OCI-LY1 (cell line): Measurements from ENCODE around the gene INKA2.

ENCODE experiments used
- H2AFZ ChIP-seq: fragments of 200-600 bp; sonication (generic), shearing (Covaris generic); 2 replicates; pipeline ENCODE4 v1.6.0; 2014; ENCODE audit warnings: antibody characterized with exemption, mild to moderate bottlenecking, low read length
- H3F3A ChIP-seq: fragments of 200-600 bp; sonication (generic), shearing (Covaris generic); 2 replicates; pipeline ENCODE4 v1.6.0; 2014; ENCODE audit warnings: mild to moderate bottlenecking, antibody characterized with exemption, low read length, moderate library complexity; ENCODE audit not compliant: insufficient read depth
- H3K27ac ChIP-seq: fragments of 200-600 bp; sonication (generic); 2 replicates; pipeline ENCODE4 v1.5.1; 2014; ENCODE audit warnings: low read length, mixed run types, mild to moderate bottlenecking, low read depth; ENCODE audit not compliant: poor library complexity, severe bottlenecking
- H3K27me3 ChIP-seq: fragments of 200-600 bp; sonication (generic); 2 replicates; pipeline ENCODE4 v1.6.0; 2014; ENCODE audit warnings: antibody characterized with exemption, mild to moderate bottlenecking, low read length, moderate library complexity; ENCODE audit not compliant: insufficient read depth
- H3K36me3 ChIP-seq: fragments of 200-600 bp; sonication (generic); 2 replicates; pipeline ENCODE4 v1.6.1; 2014; ENCODE audit warnings: mild to moderate bottlenecking, antibody characterized with exemption, low read length, moderate library complexity, mixed read lengths; ENCODE audit not compliant: insufficient read depth
- H3K4me1 ChIP-seq: fragments of 200-600 bp; sonication (generic); 2 replicates; pipeline ENCODE4 v1.5.1; 2014; ENCODE audit warnings: mild to moderate bottlenecking, low read length, moderate library complexity; ENCODE audit not compliant: insufficient read depth, severe bottlenecking
- H3K4me2 ChIP-seq: fragments of 200-600 bp; sonication (generic), shearing (Covaris generic); 2 replicates; pipeline ENCODE4 v1.6.1; 2014; ENCODE audit warnings: low read length
- H3K4me3 ChIP-seq: fragments of 200-600 bp; sonication (generic); 2 replicates; pipeline ENCODE4 v1.5.1; 2014; ENCODE audit warnings: low read length, low read depth, mild to moderate bottlenecking, mixed read lengths; ENCODE audit not compliant: poor library complexity, severe bottlenecking
- H3K79me2 ChIP-seq: fragments of 200-600 bp; shearing (Covaris generic); 2 replicates; pipeline ENCODE4 v1.6.1; 2016; ENCODE audit warnings: mixed run types, low read length, mixed read lengths; ENCODE audit not compliant: insufficient read depth
- H3K9ac ChIP-seq: fragments of 200-600 bp; sonication (generic), shearing (Covaris generic); 2 replicates; pipeline ENCODE4 v1.6.1; 2014; ENCODE audit warnings: mild to moderate bottlenecking, low read length, mixed read lengths
- H3K9me2 ChIP-seq: fragments of 200-600 bp; sonication (generic), shearing (Covaris generic); 2 replicates; pipeline ENCODE4 v1.6.1; 2014; ENCODE audit warnings: low read depth, mild to moderate bottlenecking, low read length, mixed read lengths
- H3K9me3 ChIP-seq: fragments of 200-600 bp; shearing (Covaris generic); 2 replicates; pipeline ENCODE4 v1.6.1; 2014; ENCODE audit warnings: low read length, mixed read lengths
- H4K20me1 ChIP-seq: fragments of 200-600 bp; sonication (generic), shearing (Covaris generic); 2 replicates; pipeline ENCODE4 v1.6.0; 2016; ENCODE audit warnings: mild to moderate bottlenecking, low read length; ENCODE audit not compliant: insufficient read depth
- EZH2 ChIP-seq: fragments of 200-600 bp; sonication (generic), shearing (Covaris generic); IDR thresholded peaks from 2 replicates; pipeline ENCODE4 v1.8.0; 2017; ENCODE audit warnings: borderline replicate concordance, mixed run types, mild to moderate bottlenecking, antibody characterized with exemption, low read length, moderate library complexity, mixed read lengths
- TF ChIP-seq, protein P1 (sequence below): fragments of 200-600 bp; sonication (generic), shearing (Covaris generic); IDR thresholded peaks from 2 replicates; pipeline ENCODE4 v1.5.1; 2017; ENCODE audit warnings: mild to moderate bottlenecking, antibody characterized with exemption, low read length, moderate library complexity, mixed read lengths

The INKA2 gene

DNA sequence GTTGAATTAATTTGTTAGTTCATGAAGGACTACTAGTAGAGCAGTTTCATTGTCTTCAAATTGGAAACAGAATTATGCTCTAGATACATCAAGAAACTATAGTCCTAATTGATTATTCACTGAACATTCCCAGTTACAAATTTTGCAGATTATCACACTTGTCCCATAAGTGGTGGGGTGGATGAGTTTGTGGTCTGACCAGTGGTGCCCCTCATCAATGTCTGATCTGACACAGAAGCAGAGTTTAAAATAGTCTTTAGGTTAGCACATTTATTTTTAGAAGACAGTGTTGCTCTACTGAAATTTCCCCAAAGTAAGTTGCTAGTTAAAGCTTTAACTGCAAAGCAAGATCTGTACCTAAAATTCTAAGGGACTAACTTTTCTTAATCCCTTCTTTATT is 42.9 kb downstream of the INKA2 start:
- TF ChIP-seq, protein P1, sequence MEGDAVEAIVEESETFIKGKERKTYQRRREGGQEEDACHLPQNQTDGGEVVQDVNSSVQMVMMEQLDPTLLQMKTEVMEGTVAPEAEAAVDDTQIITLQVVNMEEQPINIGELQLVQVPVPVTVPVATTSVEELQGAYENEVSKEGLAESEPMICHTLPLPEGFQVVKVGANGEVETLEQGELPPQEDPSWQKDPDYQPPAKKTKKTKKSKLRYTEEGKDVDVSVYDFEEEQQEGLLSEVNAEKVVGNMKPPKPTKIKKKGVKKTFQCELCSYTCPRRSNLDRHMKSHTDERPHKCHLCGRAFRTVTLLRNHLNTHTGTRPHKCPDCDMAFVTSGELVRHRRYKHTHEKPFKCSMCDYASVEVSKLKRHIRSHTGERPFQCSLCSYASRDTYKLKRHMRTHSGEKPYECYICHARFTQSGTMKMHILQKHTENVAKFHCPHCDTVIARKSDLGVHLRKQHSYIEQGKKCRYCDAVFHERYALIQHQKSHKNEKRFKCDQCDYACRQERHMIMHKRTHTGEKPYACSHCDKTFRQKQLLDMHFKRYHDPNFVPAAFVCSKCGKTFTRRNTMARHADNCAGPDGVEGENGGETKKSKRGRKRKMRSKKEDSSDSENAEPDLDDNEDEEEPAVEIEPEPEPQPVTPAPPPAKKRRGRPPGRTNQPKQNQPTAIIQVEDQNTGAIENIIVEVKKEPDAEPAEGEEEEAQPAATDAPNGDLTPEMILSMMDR = no peak
- TF ChIP-seq EZH2 = no peak
- Histone ChIP-seq H3K27me3 (no peaks in the 10 kb centered on the region), H3K9ac (no peak overlapping the region), H3F3A (no peaks in the 10 kb centered on the region), H2AFZ (no peak overlapping the region), H3K79me2 (no peaks in the 10 kb centered on the region), H3K9me3 (no peaks in the 10 kb centered on the region), H3K36me3 (peaks cover 80% of the 10 kb centered on the region), H3K9me2 (no peaks in the 10 kb centered on the region), H3K4me1 (no peaks in the 10 kb centered on the region), H4K20me1 (no peaks in the 10 kb centered on the region), H3K4me2 (no peak overlapping the region), H3K27ac (no peak overlapping the region), H3K4me3 (no peak overlapping the region)

DNA sequence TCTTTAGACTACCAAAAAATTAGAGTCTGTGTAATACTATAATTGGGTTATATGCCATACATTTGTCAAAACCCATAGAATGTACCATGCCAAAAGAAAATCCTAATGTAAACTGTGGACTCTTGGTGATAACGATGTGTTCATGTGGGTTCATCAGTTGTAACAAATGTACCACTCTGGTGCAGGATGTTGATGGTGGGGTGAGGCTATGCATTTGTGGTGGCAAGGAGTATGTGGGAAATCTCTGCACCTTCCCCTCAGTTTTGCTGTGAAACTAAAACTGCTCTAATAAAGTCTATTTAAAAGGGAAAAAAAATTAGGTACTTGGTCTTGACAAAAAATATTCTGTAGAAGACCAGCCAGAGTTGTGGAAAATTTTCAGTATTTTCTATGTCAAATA is 43.4 kb downstream of the INKA2 start:
- Histone ChIP-seq H3K9ac (no peak overlapping the region), H3K27ac (no peak overlapping the region), H3K79me2 (no peaks in the 10 kb centered on the region), H3K4me2 (no peak overlapping the region), H3K36me3 (peaks cover 80% of the 10 kb centered on the region), H3K9me2 (no peaks in the 10 kb centered on the region), H4K20me1 (no peaks in the 10 kb centered on the region), H2AFZ (no peak overlapping the region), H3K4me1 (no peaks in the 10 kb centered on the region), H3F3A (no peaks in the 10 kb centered on the region), H3K27me3 (no peaks in the 10 kb centered on the region), H3K4me3 (no peak overlapping the region), H3K9me3 (no peaks in the 10 kb centered on the region)
- TF ChIP-seq EZH2 = no peak
- TF ChIP-seq, protein P1 = no peak

DNA sequence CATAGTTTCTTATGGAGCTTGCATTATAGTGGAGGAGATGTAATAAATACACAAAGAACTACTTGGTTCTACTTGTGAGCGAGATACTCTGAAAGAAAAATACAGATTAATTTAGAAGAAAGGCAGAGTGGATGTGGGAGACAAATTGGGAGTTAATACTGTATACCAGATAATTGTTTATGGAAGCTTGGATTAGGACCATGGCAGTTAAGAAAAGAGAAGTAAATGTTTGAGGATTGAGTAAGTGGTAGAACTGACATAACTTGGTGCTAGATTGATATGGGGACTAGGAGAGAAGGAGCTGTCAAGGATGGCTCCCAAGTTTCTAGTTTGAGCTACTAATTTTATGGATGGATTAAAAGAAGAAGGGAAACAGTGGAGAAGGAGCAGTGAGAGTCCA is 47.3 kb downstream of the INKA2 start:
- H2AFZ ChIP-seq = no peak overlapping the region
- H3K9ac ChIP-seq = no peak overlapping the region
- no peaks in the 10 kb centered on the region for H3K9me3 ChIP-seq
- H3K4me1 ChIP-seq = peaks cover 10% of the 10 kb centered on the region
- H3K4me3 ChIP-seq = no peak overlapping the region
- H3K9me2 ChIP-seq = no peaks in the 10 kb centered on the region
- TF ChIP-seq EZH2 = no peak
- TF ChIP-seq, protein P1 = no peak
- H3K79me2 ChIP-seq = no peaks in the 10 kb centered on the region
- H3K4me2 ChIP-seq = no peak overlapping the region
- no peaks in the 10 kb centered on the region for H4K20me1 ChIP-seq
- H3K36me3 ChIP-seq = peaks cover 45% of the 10 kb centered on the region
- H3F3A ChIP-seq = no peaks in the 10 kb centered on the region
- H3K27me3 ChIP-seq = no peaks in the 10 kb centered on the region
- no peak overlapping the region for H3K27ac ChIP-seq
